H1 (cell line): ENCODE results near the gene NR5A1. TPM values are rescaled to one million over a fixed set of nuclear protein-coding genes. Genes with fewer than 3 reads are reported as not detected.

Experiments used
- CTCF ChIA-PET: fragments of 300-600 bp; sonication (Branson Sonifier 250); formaldehyde crosslinking; loops from one replicate; lab custom pipeline; 2021; ENCODE audit not compliant: partially characterized antibody; lab: Charles Lee
- POLR2A ChIA-PET: fragments of 300-600 bp; sonication (Branson Sonifier 250); formaldehyde crosslinking; loops from one replicate; lab custom pipeline; 2021; ENCODE audit warnings: inconsistent platforms; ENCODE audit not compliant: partially characterized antibody; lab: Charles Lee
- DNase-seq, 2 experiments: peaks; one replicate each; pipeline versions ENCODE4 v3.0.0 to v3.0.0-alpha.2; 2010 to 2022; ENCODE audit warnings: low spot score in 2 of 2, low read depth in 1 of 2, mixed read lengths in 1 of 2
- FAIRE-seq: peaks from 2 replicates; lab custom pipeline; 2011; peaks lifted over from hg19 to GRCh38; lab: Jason Lieb, UNC
- H2AFZ ChIP-seq: 2 replicates; pipeline ENCODE4 v1.8.1; 2012; ENCODE audit warnings: low read length, inconsistent platforms
- H2AK5ac ChIP-seq: 2 replicates; pipeline ENCODE4 v1.6.1; 2013; ENCODE audit warnings: low read depth, low read length
- H2BK120ac ChIP-seq: replicated peaks from 2 replicates; pipeline ENCODE3; 2013; ENCODE audit warnings: low read depth, low read length, inconsistent platforms
- H2BK12ac ChIP-seq: 2 replicates; pipeline ENCODE4 v1.6.1; 2013; ENCODE audit warnings: low read depth, low read length
- H2BK15ac ChIP-seq: 2 replicates; pipeline ENCODE4 v1.6.1; 2013; ENCODE audit warnings: low read length
- H2BK20ac ChIP-seq: 2 replicates; pipeline ENCODE4 v1.6.1; 2013; ENCODE audit warnings: low read length
- H2BK5ac ChIP-seq: 2 replicates; pipeline ENCODE4 v1.6.1; 2013; ENCODE audit warnings: low read depth, low read length
- H3K14ac ChIP-seq: 2 replicates; pipeline ENCODE4 v1.6.1; 2013; ENCODE audit warnings: inconsistent platforms; ENCODE audit not compliant: insufficient read length
- H3K18ac ChIP-seq: 2 replicates; pipeline ENCODE4 v1.6.1; 2013; ENCODE audit warnings: low read length; ENCODE audit errors: extremely low read depth
- H3K23ac ChIP-seq: 2 replicates; pipeline ENCODE4 v1.6.1; 2013; ENCODE audit warnings: inconsistent platforms; ENCODE audit not compliant: insufficient read length
- H3K23me2 ChIP-seq: 2 replicates; pipeline ENCODE4 v1.6.1; 2013; ENCODE audit warnings: low read depth, low read length
- H3K27ac ChIP-seq: 2 replicates; pipeline ENCODE4 v1.6.1; 2011; ENCODE audit warnings: low read depth, low read length, inconsistent platforms
- H3K27me3 ChIP-seq, 4 experiments: replicated peaks in 1 of 4; 1 replicate in 1 of 4; 2 replicates in 3 of 4; pipeline versions ENCODE4 v1.6.1 to v1.8.1; 2011 to 2013; ENCODE audit warnings: low read length in 3 of 4, mild to moderate bottlenecking in 3 of 4, inconsistent platforms in 2 of 4, mixed read lengths in 2 of 4, moderate library complexity in 1 of 4; ENCODE audit not compliant: control insufficient read depth in 3 of 4, insufficient read depth in 3 of 4; ENCODE audit errors: extremely low read depth in 1 of 4
- H3K36me3 ChIP-seq, 4 experiments: 2 replicates each; pipeline versions ENCODE4 v1.6.1 to v1.8.1; 2011 to 2013; ENCODE audit warnings: mild to moderate bottlenecking in 4 of 4, low read length in 3 of 4, moderate library complexity in 2 of 4, control low read depth in 1 of 4, inconsistent platforms in 1 of 4; ENCODE audit not compliant: insufficient read depth in 4 of 4, control insufficient read depth in 2 of 4
- H3K4ac ChIP-seq: replicated peaks from 2 replicates; pipeline ENCODE3; 2013; ENCODE audit warnings: low read length, low read depth, mixed read lengths, inconsistent platforms; ENCODE audit not compliant: insufficient read length
- H3K4me1 ChIP-seq, 4 experiments: replicated peaks in 1 of 4; 1 replicate in 1 of 4; 2 replicates in 3 of 4; pipeline versions ENCODE4 v1.6.1 to v1.8.1; 2011 to 2013; ENCODE audit warnings: low read length in 3 of 4, inconsistent platforms in 2 of 4, mixed read lengths in 1 of 4; ENCODE audit not compliant: insufficient read depth in 4 of 4, control insufficient read depth in 3 of 4
- H3K4me2 ChIP-seq, 2 experiments: 2 replicates each; pipeline versions ENCODE4 v1.6.1 to v1.8.1; 2011 to 2013; ENCODE audit warnings: low read depth in 2 of 2, low read length in 2 of 2, control low read depth in 1 of 2, inconsistent platforms in 1 of 2, mild to moderate bottlenecking in 1 of 2; ENCODE audit not compliant: insufficient read depth in 1 of 2
- H3K4me3 ChIP-seq, 4 experiments: fragments of 200-600, 300-600 bp in 1 of 4; sonication (generic), shearing (Covaris generic), sonication (Bioruptor Twin) in 1 of 4; 2 replicates each; pipeline versions ENCODE4 v1.5.1 to v1.8.1; 2011 to 2016; ENCODE audit warnings: low read length in 4 of 4, low read depth in 3 of 4, control low read depth in 2 of 4, inconsistent platforms in 2 of 4, mild to moderate bottlenecking in 2 of 4, mixed read lengths in 1 of 4, moderate library complexity in 1 of 4; ENCODE audit not compliant: insufficient read depth in 2 of 4; ENCODE audit errors: extremely low read depth in 1 of 4
- H3K56ac ChIP-seq: replicated peaks from 2 replicates; pipeline ENCODE3; 2013; ENCODE audit warnings: low read depth, mild to moderate bottlenecking, mixed read lengths, low read length, inconsistent platforms; ENCODE audit not compliant: insufficient read length
- H3K79me1 ChIP-seq: 2 replicates; pipeline ENCODE4 v1.6.1; 2013; ENCODE audit warnings: low read depth, low read length, control low read depth
- H3K79me2 ChIP-seq, 2 experiments: 2 replicates each; pipeline versions ENCODE4 v1.6.1 to v1.8.1; 2012 to 2013; ENCODE audit warnings: low read length in 2 of 2, mild to moderate bottlenecking in 2 of 2, inconsistent platforms in 1 of 2; ENCODE audit not compliant: insufficient read depth in 2 of 2, control insufficient read depth in 1 of 2
- H3K9ac ChIP-seq, 4 experiments: replicated peaks in 1 of 4; 1 replicate in 1 of 4; 2 replicates in 3 of 4; pipeline versions ENCODE4 v1.6.1 to v1.8.1; 2011 to 2013; ENCODE audit warnings: low read depth in 3 of 4, low read length in 3 of 4, control low read depth in 2 of 4, mild to moderate bottlenecking in 2 of 4, moderate library complexity in 2 of 4, inconsistent platforms in 1 of 4; ENCODE audit errors: extremely low read depth in 1 of 4
- H3K9me3 ChIP-seq, 2 experiments: 2 replicates each; pipeline versions ENCODE4 v1.6.1 to v1.8.1; 2012 to 2013; ENCODE audit warnings: mild to moderate bottlenecking in 2 of 2, moderate library complexity in 2 of 2, control low read depth in 1 of 2, inconsistent platforms in 1 of 2, low read depth in 1 of 2, low read length in 1 of 2, mixed read lengths in 1 of 2; ENCODE audit not compliant: insufficient read depth in 2 of 2
- H4K20me1 ChIP-seq, 2 experiments: replicated peaks in 1 of 2; 2 replicates each; pipeline versions ENCODE3 to v1.8.1; 2011 to 2013; ENCODE audit warnings: inconsistent platforms in 2 of 2, low read length in 2 of 2, mild to moderate bottlenecking in 1 of 2; ENCODE audit not compliant: insufficient read depth in 2 of 2, control insufficient read depth in 1 of 2
- H4K5ac ChIP-seq: 2 replicates; pipeline ENCODE4 v1.6.1; 2013; ENCODE audit warnings: low read length, low read depth, mixed read lengths, inconsistent platforms; ENCODE audit not compliant: insufficient read length
- H4K8ac ChIP-seq: 2 replicates; pipeline ENCODE4 v1.8.0; 2013; ENCODE audit warnings: mild to moderate bottlenecking, moderate library complexity, low read length, inconsistent platforms; ENCODE audit not compliant: insufficient read depth; ENCODE audit errors: extremely low read depth
- H4K91ac ChIP-seq: replicated peaks from 2 replicates; pipeline ENCODE3; 2013; ENCODE audit warnings: low read length, mixed read lengths, inconsistent platforms; ENCODE audit not compliant: insufficient read length
- BACH1 ChIP-seq: IDR thresholded peaks from 2 replicates; pipeline ENCODE4 v1.6.1; 2012; ENCODE audit warnings: low read length, improper control_type of control experiment
- CBX5 ChIP-seq: fragments of 300-800, 300-1000 bp; sonication (generic); IDR thresholded peaks from 2 replicates; pipeline ENCODE4 v1.7.1; 2016; ENCODE audit warnings: antibody characterized with exemption, low read length, low read depth
- CHD1 ChIP-seq: IDR thresholded peaks from 2 replicates; pipeline ENCODE4 v1.6.1; 2012; ENCODE audit warnings: low read depth, low read length, improper control_type of control experiment
- CREB1 ChIP-seq: IDR thresholded peaks from 2 replicates; pipeline ENCODE4 v1.6.1; 2012; ENCODE audit warnings: inconsistent platforms
- E2F6 ChIP-seq: IDR thresholded peaks from 2 replicates; pipeline ENCODE4 v1.6.1; 2012; ENCODE audit warnings: inconsistent platforms
- KDM5A ChIP-seq: fragments of 200-600 bp; IDR thresholded peaks from 2 replicates; pipeline ENCODE4 v1.7.1; 2012; ENCODE audit warnings: mild to moderate bottlenecking, low read length, inconsistent platforms, mixed read lengths
- POU5F1 ChIP-seq: IDR thresholded peaks from 2 replicates; pipeline ENCODE4 v1.6.1; 2011; ENCODE audit warnings: low read depth, mild to moderate bottlenecking, low read length, moderate library complexity
- RXRA ChIP-seq: IDR thresholded peaks from 2 replicates; pipeline ENCODE4 v1.6.1; 2011; ENCODE audit warnings: low read depth, mild to moderate bottlenecking, low read length, moderate library complexity; ENCODE audit not compliant: insufficient read depth
- SIX5 ChIP-seq: IDR thresholded peaks from 2 replicates; pipeline ENCODE4 v1.6.1; 2011; ENCODE audit warnings: mild to moderate bottlenecking, low read depth, low read length
- SRF ChIP-seq: IDR thresholded peaks from 2 replicates; pipeline ENCODE4 v1.6.1; 2011; ENCODE audit warnings: mild to moderate bottlenecking, low read depth, low read length, moderate library complexity
- TEAD4 ChIP-seq: IDR thresholded peaks from 2 replicates; pipeline ENCODE4 v1.6.1; 2012; ENCODE audit warnings: low read depth, low read length, inconsistent platforms, mixed read lengths
- WGBS, 2 experiments: shearing (Covaris generic) in 1 of 2; methylation state at CpG; one replicate each; pipeline versions ENCODE4 v1.1.6 to v1.1.7; 2013 to 2015; ENCODE audit warnings: low lambda C conversion rate in 2 of 2, mixed read lengths in 2 of 2, inconsistent platforms in 1 of 2, low coverage in 1 of 2, missing lambda C conversion rate in 1 of 2; ENCODE audit not compliant: insufficient replicate concordance in 2 of 2, insufficient coverage in 1 of 2, insufficient read length in 1 of 2; ENCODE audit errors: extremely low coverage in 1 of 2, missing lambda C conversion rate in 1 of 2; 5-methylcytosine and 5-hydroxymethylcytosine counted together
- polyA plus RNA-seq, 7 experiments: library from polyadenylated mRNA; depleted of rRNA in 3 of 7; stranded (reverse) in 5 of 7; unstranded in 2 of 7; fragments of >200 nt in 5 of 7; fragments of 200-250 nt in 2 of 7; gene quantifications; 1 replicate in 5 of 7; 2 replicates in 1 of 7; 4 replicates in 1 of 7; pipeline versions ENCODE4 v1.2.1 to v1.2.3, GENCODE V29; 2011 to 2013; ENCODE audit warnings: missing spikeins in 2 of 7, mixed read lengths in 2 of 7
- total RNA-seq: library from RNA; stranded (reverse); fragmentation: NEBNext Ultra II Directional; extraction: Animal tissue kit (Norgen Biotek cat#: 25700); gene quantifications from 2 replicates; pipeline ENCODE4 v1.2.1, GENCODE V29; 2021

NR5A1 gene
- total and polyA plus RNA-seq, 2 of the 8 experiments (the other 6 are each of a cell fraction or from before 2014, with no cell fraction given), result 0.29 to 0.58 TPM

GRCh38 chr9:124469011-124469832, 38.0 kb downstream of the NR5A1 start:
- Histone ChIP-seq H3K23me2 (no peaks in the 10 kb centered on the region; the same call in 1 of the 2 replicates), H3K9ac (no peak overlapping the region), H3K79me2 (no peaks in the 10 kb centered on the region), H4K8ac (peak overlapping the region; percentile 65; the same call in 1 of the 2 replicates), H2BK20ac (no peak overlapping the region), H3K4ac (no peak overlapping the region), H4K20me1 (no peaks in the 10 kb centered on the region), H3K79me1 (no peaks in the 10 kb centered on the region), H3K27ac (no peak overlapping the region), H3K4me3 (no peak overlapping the region), H3K4me1 (no peaks in the 10 kb centered on the region), H3K4me2 (no peak overlapping the region), H3K9me3 (no peaks in the 10 kb centered on the region), H3K14ac (no peak overlapping the region), H3K27me3 (no peaks in the 10 kb centered on the region), H2BK12ac (peak overlapping the region; percentile 75; the same call in 1 of the 2 replicates), H3K18ac (no peak overlapping the region), H3K36me3 (no peaks in the 10 kb centered on the region), H2BK15ac (peak overlapping the region; percentile 99), H3K23ac (no peak overlapping the region), H2BK120ac (no peak overlapping the region), H2AK5ac (peak overlapping the region; percentile 89), H2BK5ac (no peak overlapping the region; the same call in 1 of the 2 replicates), H2AFZ (no peak overlapping the region), H3K56ac (no peak overlapping the region), H4K91ac (peak overlapping the region; percentile 19), H4K5ac (no peak overlapping the region)
- WGBS, 2 experiments, result 94% methylated on average over 22 of the region's 28 CpGs; no CpG with 5 or more reads in 1 of the 2 experiments
- POLR2A ChIA-PET, result interaction anchor here (0.8 kb wide), 1 partner anchor 15 kb away, joined by 3 read pairs; no protein-coding TSS in a partner anchor
- DNase-seq, result no peak
- FAIRE-seq, result no peak
- CTCF ChIA-PET, result interaction anchor here (1.2 to 2.8 kb wide), 3 partner anchors 10 to 50 kb away, joined by 3 to 8 read pairs (median 5); no protein-coding TSS in a partner anchor
- TF ChIP-seq BACH1, result no peak
- TF ChIP-seq TEAD4, result no peak
- no peak for TF ChIP-seq SRF
- TF ChIP-seq CHD1, result no peak
- TF ChIP-seq RXRA, result no peak
- no peak for TF ChIP-seq KDM5A
- no peak for TF ChIP-seq SIX5
- TF ChIP-seq E2F6, result no peak
- TF ChIP-seq CREB1, result no peak
- no peak for TF ChIP-seq CBX5
- no peak for TF ChIP-seq POU5F1
